ENCODE measurements around the gene C3orf22. TPM values are rescaled to one million over a fixed set of nuclear protein-coding genes. Genes with fewer than 3 reads are reported as not detected.
"Not testable (repeated sequence)": the region's sequence is repeated elsewhere in the genome, so short reads cannot be mapped to it uniquely, and the experiment has no call there.

The C3orf22 gene
- total RNA-seq, 4 donors from 2014 or later = not detected

- H3K36me3 ChIP-seq = no peaks in the 10 kb centered on the region
- no peak for DNase-seq
- no peaks in the 10 kb centered on the region for H3K27me3 ChIP-seq
- no peak for TF ChIP-seq EP300 (IDR thresholded peaks at IDR 0.05; ENCODE audit: low read depth)
- TF ChIP-seq POLR2AphosphoS5 (IDR thresholded peaks at IDR 0.05) = no peak
- no peak for TF ChIP-seq CTCF (IDR thresholded peaks at IDR 0.05)
- no peak for TF ChIP-seq POLR2A (IDR thresholded peaks at IDR 0.05)
- H3K9me3 ChIP-seq = no peaks in the 10 kb centered on the region
- no peak overlapping the region for H3K27ac ChIP-seq
- no peaks in the 10 kb centered on the region for H3K4me1 ChIP-seq
- in situ Hi-C loops (cut with MboI; ENCODE audit: low pct_ligation_motif_present in 1 of 4, low pct_unique_long_range_greater_than_20kb in 1 of 4, low sequenced_read_pairs in 3 of 4) = no loop called here
- no peak overlapping the region for H3K4me3 ChIP-seq
- intact Hi-C loops (cut with DNase I; ENCODE audit: low total_unique reads) = no loop called here
- 0 to 50% methylated on average over 1 of the region's 1 CpG for WGBS, 2 donors (ENCODE audit: low coverage in 1 of 2)
Observed at GRCh38 chr3:126599101-126599500, 40.4 kb upstream of the C3orf22 start.

GRCh38 chr3:126595479-126595878, 36.7 kb upstream of the C3orf22 start:
- DNase-seq; in situ Hi-C loops (cut with MboI; ENCODE audit: low pct_ligation_motif_present in 1 of 4, low pct_unique_long_range_greater_than_20kb in 1 of 4, low sequenced_read_pairs in 3 of 4); H3K4me3 ChIP-seq; H3K27ac ChIP-seq; H3K4me1 ChIP-seq; H3K9me3 ChIP-seq; H3K27me3 ChIP-seq; intact Hi-C loops (cut with DNase I; ENCODE audit: low total_unique reads); H3K36me3 ChIP-seq: not testable (repeated sequence)
- WGBS, 2 donors (ENCODE audit: low coverage in 1 of 2) = 84 to 93% methylated on average over 3 to 4 of the region's 4 CpGs

- H3K4me1 ChIP-seq; DNase-seq; H3K4me3 ChIP-seq; H3K36me3 ChIP-seq; intact Hi-C loops (cut with DNase I; ENCODE audit: low total_unique reads); H3K27me3 ChIP-seq; in situ Hi-C loops (cut with MboI; ENCODE audit: low pct_ligation_motif_present in 1 of 4, low pct_unique_long_range_greater_than_20kb in 1 of 4, low sequenced_read_pairs in 3 of 4); H3K27ac ChIP-seq; H3K9me3 ChIP-seq: not testable (repeated sequence)
- 50 to 86% methylated on average over 1 to 5 of the region's 5 CpGs for WGBS, 2 donors (ENCODE audit: low coverage in 1 of 2)
Observed at GRCh38 chr3:126591515-126591914, 32.8 kb upstream of the C3orf22 start.

- H3K36me3 ChIP-seq = no peaks in the 10 kb centered on the region
- H3K4me1 ChIP-seq = no peaks in the 10 kb centered on the region
- in situ Hi-C loops (cut with MboI; ENCODE audit: low pct_ligation_motif_present in 1 of 4, low pct_unique_long_range_greater_than_20kb in 1 of 4, low sequenced_read_pairs in 3 of 4) (no loop called here), intact Hi-C loops (cut with DNase I; ENCODE audit: low total_unique reads) (no loop called here)
- WGBS, 2 donors (ENCODE audit: low coverage in 1 of 2) = 78 to 86% methylated on average over 1 to 4 of the region's 4 CpGs
- H3K27me3 ChIP-seq = no peaks in the 10 kb centered on the region
- no peak overlapping the region for H3K27ac ChIP-seq
- no peak for DNase-seq
- TF ChIP-seq POLR2AphosphoS5 (IDR thresholded peaks at IDR 0.05) (no peak), POLR2A (IDR thresholded peaks at IDR 0.05) (no peak), CTCF (IDR thresholded peaks at IDR 0.05) (no peak), EP300 (IDR thresholded peaks at IDR 0.05; ENCODE audit: low read depth) (no peak)
- H3K4me3 ChIP-seq = no peak overlapping the region
- H3K9me3 ChIP-seq = peaks cover 0 to 5% of the 10 kb centered on the region in 2 donors
Observed at GRCh38 chr3:126582311-126582710, 23.6 kb upstream of the C3orf22 start.

- Histone ChIP-seq H3K27ac (no peak overlapping the region), H3K4me1 (no peaks in the 10 kb centered on the region), H3K36me3 (no peaks in the 10 kb centered on the region), H3K9me3 (no peaks in the 10 kb centered on the region), H3K4me3 (no peak overlapping the region), H3K27me3 (no peaks in the 10 kb centered on the region)
- DNase-seq = no peak
- WGBS, 2 donors (ENCODE audit: low coverage in 1 of 2) = 79 to 94% methylated on average over 2 of the region's 2 CpGs
- in situ Hi-C loops (cut with MboI; ENCODE audit: low pct_ligation_motif_present in 1 of 4, low pct_unique_long_range_greater_than_20kb in 1 of 4, low sequenced_read_pairs in 3 of 4) = no loop called here
- TF ChIP-seq CTCF (IDR thresholded peaks at IDR 0.05) (no peak), POLR2A (IDR thresholded peaks at IDR 0.05) (no peak), POLR2AphosphoS5 (IDR thresholded peaks at IDR 0.05) (no peak), EP300 (IDR thresholded peaks at IDR 0.05; ENCODE audit: low read depth) (no peak)
- intact Hi-C loops (cut with DNase I; ENCODE audit: low total_unique reads) = no loop called here
Observed at GRCh38 chr3:126581569-126581968, 22.8 kb upstream of the C3orf22 start.
